Chondrocyte (in vitro differentiated cells): ENCODE measurements around the gene ABTB2. TPM values are rescaled to one million over a fixed set of nuclear protein-coding genes. Genes with fewer than 3 reads are reported as not detected.

Experiments used
- DNase-seq: peaks from one replicate; pipeline ENCODE4 v3.0.0; 2021; ENCODE audit warnings: mixed read lengths, low spot score
- H3K27ac Mint-ChIP-seq: one replicate; pipeline ENCODE4 v1.8.0; 2021; ENCODE audit warnings: mild to moderate bottlenecking, moderate library complexity, mixed read lengths; ENCODE audit not compliant: unreplicated experiment
- H3K27me3 Mint-ChIP-seq: 2 replicates; pipeline ENCODE4 v1.8.0; 2021; ENCODE audit warnings: low read depth, mixed read lengths
- H3K36me3 Mint-ChIP-seq: 2 replicates; pipeline ENCODE4 v1.8.0; 2021; ENCODE audit warnings: low read depth, mixed read lengths
- H3K4me1 Mint-ChIP-seq: 2 replicates; pipeline ENCODE4 v1.8.0; 2021; ENCODE audit warnings: low read depth, mild to moderate bottlenecking, mixed read lengths
- H3K4me3 Mint-ChIP-seq: one replicate; pipeline ENCODE4 v1.8.0; 2021; ENCODE audit warnings: mild to moderate bottlenecking, moderate library complexity, mixed read lengths; ENCODE audit not compliant: unreplicated experiment
- H3K9me3 Mint-ChIP-seq: 2 replicates; pipeline ENCODE4 v1.8.0; 2021; ENCODE audit warnings: low read depth, mixed read lengths
- total RNA-seq: library from RNA; stranded (reverse); gene quantifications from 3 replicates; pipeline ENCODE4 v1.2.1, GENCODE V29; 2021
- TF ChIP-seq, protein P1 (sequence below): fragments of 200-600 bp; sonication (generic); IDR thresholded peaks from 2 replicates; pipeline ENCODE4 v1.5.0; 2021; ENCODE audit warnings: antibody characterized with exemption, mild to moderate bottlenecking, moderate library complexity

Gene ABTB2
- total RNA-seq, 1 donor from 2014 or later, result 3.1 TPM

DNA sequence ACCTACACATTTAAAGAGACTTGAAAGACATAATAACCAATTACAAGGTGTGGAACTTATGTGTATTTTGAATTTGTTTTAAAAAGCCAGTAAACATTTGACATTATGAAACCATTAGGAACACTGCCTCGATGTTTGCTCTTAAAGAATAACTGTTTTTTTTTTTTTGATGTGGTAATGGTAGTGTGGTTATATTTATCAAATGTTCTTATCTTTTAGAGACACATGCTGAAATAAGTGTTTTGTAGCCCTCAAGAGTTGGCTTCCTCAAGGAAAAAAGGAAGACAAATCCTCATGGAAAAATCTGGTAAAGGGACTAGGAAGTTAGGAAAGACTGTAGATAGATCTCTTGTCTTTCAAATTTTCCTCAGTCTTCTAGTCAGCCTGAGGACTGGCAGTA is 2.2 kb upstream of the ABTB2 start:
- Mint-ChIP-seq H3K27me3 (peaks cover 15% of the 10 kb centered on the region), H3K9me3 (no peaks in the 10 kb centered on the region), H3K4me3 (no peak overlapping the region), H3K27ac (no peak overlapping the region), H3K36me3 (no peaks in the 10 kb centered on the region), H3K4me1 (peaks cover 29% of the 10 kb centered on the region)
- DNase-seq, result no peak
- TF ChIP-seq, protein P1, sequence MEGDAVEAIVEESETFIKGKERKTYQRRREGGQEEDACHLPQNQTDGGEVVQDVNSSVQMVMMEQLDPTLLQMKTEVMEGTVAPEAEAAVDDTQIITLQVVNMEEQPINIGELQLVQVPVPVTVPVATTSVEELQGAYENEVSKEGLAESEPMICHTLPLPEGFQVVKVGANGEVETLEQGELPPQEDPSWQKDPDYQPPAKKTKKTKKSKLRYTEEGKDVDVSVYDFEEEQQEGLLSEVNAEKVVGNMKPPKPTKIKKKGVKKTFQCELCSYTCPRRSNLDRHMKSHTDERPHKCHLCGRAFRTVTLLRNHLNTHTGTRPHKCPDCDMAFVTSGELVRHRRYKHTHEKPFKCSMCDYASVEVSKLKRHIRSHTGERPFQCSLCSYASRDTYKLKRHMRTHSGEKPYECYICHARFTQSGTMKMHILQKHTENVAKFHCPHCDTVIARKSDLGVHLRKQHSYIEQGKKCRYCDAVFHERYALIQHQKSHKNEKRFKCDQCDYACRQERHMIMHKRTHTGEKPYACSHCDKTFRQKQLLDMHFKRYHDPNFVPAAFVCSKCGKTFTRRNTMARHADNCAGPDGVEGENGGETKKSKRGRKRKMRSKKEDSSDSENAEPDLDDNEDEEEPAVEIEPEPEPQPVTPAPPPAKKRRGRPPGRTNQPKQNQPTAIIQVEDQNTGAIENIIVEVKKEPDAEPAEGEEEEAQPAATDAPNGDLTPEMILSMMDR, result no peak

DNA sequence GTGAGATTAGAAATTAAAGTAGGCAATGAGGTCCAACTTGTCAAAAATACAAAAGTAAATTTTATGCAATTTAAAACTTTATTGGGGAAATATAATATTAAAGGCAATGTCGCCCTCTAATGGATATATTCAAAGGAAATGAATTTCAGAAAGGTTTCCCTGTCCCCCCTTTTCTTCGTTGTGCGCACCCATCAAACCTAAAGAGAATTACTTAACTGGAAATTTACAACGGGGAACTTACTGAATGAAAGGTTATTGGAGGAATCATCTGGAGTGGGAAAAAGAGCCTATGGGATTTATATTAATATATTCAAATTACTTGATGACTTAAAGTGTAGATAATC is 1.7 kb upstream of the ABTB2 start:
- Mint-ChIP-seq H3K36me3 (no peaks in the 10 kb centered on the region), H3K4me3 (peak overlapping the region; percentile 70), H3K27ac (no peak overlapping the region), H3K27me3 (peaks cover 15% of the 10 kb centered on the region), H3K9me3 (no peaks in the 10 kb centered on the region), H3K4me1 (peaks cover 33% of the 10 kb centered on the region)
- TF ChIP-seq, protein P1, result peak; percentile 63
- no peak for DNase-seq

DNA sequence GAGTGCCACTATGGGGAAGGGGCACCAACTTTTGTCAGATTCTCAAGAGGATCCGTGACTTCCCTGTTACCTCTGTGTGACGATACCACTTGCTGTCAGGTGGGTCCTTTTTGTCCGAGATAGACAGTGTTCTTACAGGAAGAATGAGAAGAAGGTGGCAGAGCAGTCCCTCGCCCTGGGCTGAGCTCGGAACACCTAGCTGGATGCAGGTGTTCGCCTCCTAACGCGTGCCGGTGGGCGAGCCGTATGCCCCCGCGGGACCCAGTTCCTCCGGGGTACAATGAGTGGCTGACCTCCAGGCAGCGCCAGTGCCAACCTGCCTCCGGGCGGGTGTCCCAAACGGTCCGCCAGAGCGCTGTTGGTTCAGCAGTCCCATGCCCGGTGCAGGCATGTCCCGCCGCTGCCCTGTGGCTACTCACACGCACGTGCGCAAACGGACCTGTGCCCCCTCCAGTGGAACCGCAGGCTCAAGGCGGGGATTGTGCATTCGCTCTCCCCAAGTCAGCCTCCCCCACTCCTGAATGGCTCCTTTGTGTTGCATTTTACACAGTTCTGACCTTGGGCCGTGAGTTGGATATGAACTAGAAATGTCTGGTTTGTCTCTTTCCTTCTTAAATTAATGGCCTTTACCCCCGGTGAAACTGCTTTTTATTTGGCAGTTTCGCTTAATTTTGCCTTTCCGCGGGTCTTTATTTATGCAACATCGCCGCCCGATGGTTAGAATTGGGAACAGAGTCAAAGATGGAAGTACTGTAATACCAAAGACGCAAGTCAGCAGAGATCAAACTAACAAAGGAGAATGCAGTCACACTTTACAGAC is 1.1 kb upstream of the ABTB2 start:
- peaks cover 1% of the 10 kb centered on the region for H3K36me3 Mint-ChIP-seq
- DNase-seq, result peak; percentile 94
- H3K9me3 Mint-ChIP-seq, result no peaks in the 10 kb centered on the region
- H3K4me3 Mint-ChIP-seq, result peak overlapping the region; percentile 70
- H3K27ac Mint-ChIP-seq, result peak overlapping the region; percentile 64
- peaks cover 33% of the 10 kb centered on the region for H3K4me1 Mint-ChIP-seq
- peaks cover 17% of the 10 kb centered on the region for H3K27me3 Mint-ChIP-seq
- TF ChIP-seq, protein P1, result peak; percentile 99

DNA sequence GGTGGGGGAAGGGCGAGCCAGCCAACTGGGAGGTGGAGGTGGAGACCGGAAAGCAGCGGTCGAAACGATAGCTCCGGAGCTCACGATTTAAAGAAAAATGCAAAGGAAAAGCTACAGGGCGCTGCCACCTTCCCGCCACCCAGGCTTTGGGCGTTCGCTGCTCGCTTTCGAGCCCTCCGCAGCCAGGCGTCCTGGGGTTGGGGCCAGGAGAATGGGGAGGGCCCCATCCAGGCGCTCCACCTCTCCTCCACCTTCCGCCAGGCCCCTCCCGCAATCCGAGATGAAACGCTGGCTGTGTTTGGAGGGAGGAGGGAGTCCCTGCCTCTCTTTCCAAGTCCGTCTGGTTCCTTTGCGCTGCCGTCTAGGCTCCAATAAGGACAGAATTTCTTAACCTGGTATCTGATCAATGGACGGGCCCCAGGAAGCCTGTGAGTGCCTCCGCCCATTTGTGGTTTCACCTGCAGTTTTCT is 483 bp upstream of the ABTB2 start:
- no peaks in the 10 kb centered on the region for H3K9me3 Mint-ChIP-seq
- no peak for DNase-seq

DNA sequence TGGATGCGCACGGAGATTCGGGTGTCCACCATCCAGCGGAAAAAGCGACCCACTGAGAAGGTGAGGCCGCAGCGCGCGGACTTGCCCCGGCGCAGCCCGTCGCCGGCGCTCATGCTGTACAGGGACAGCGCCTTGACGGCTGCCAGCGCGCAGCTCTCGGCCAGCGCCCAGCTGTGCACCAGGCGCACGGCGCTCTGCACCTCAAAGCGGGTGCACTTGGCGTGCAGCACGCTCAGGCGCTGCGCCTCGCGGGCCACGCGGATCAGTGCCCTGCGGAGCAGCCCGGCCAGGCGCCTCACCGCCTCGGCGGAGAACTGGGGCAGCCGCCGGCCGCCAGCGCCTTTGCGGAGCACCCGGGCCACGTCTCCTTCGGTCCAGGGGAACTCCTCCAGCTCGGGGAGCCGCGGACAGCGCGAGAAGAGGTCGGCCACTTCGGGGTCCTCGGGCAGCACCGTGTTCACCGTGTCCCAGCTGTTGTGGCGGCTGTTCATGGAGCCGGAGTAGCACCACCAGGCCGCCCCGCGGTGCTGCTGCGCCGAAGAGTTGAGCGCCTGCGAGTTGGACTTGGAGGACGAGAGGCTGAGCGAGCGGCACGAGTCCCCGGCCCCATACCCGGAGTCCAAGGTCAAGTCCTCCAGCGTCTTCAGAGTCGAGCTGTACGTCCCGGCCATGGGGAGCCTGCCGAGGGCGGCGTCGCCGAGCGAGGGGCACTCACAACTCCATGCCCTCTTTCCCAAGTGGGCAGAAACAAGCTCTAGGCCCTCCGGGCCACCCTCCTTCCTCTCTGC is 703 bp downstream of the ABTB2 start:
- Mint-ChIP-seq H3K27me3 (peaks cover 12% of the 10 kb centered on the region), H3K4me3 (peak overlapping the region; percentile 77), H3K27ac (peak overlapping the region; percentile 62), H3K9me3 (no peaks in the 10 kb centered on the region), H3K36me3 (peaks cover 1% of the 10 kb centered on the region), H3K4me1 (peaks cover 33% of the 10 kb centered on the region)
- DNase-seq, result no peak
- TF ChIP-seq, protein P1, result peak; percentile 45

More for the DNA sequence above, 483 bp upstream of the ABTB2 start:
- H3K4me3 Mint-ChIP-seq, result peak overlapping the region; percentile 70
- TF ChIP-seq, protein P1, result no peak
- peak overlapping the region; percentile 41 for H3K27ac Mint-ChIP-seq
- peaks cover 17% of the 10 kb centered on the region for H3K27me3 Mint-ChIP-seq
- peaks cover 1% of the 10 kb centered on the region for H3K36me3 Mint-ChIP-seq
- peaks cover 33% of the 10 kb centered on the region for H3K4me1 Mint-ChIP-seq
